ENCODE measurements around the gene CNOT4. TPM values are rescaled to one million over a fixed set of nuclear protein-coding genes. Genes with fewer than 3 reads are reported as not detected.

CNOT4 gene
- total and polyA plus RNA-seq, 2 of the 4 experiments (the other 2 are of a cell fraction) = 7.0 to 8.1 TPM

GRCh38 chr7:135389971-135390370 lies 119.9 kb downstream of the CNOT4 start:
- no peaks in the 10 kb centered on the region for H3K9me3 ChIP-seq (ENCODE audit: control insufficient read depth, insufficient read depth, low read length)
- no CpG with 5 or more reads among the region's 3 CpGs for WGBS, 2 experiments (ENCODE audit: extremely low coverage in 2 of 2, insufficient read length in 1 of 2)
- TF ChIP-seq RFX5 (IDR thresholded peaks at IDR 0.05; ENCODE audit: low read depth, low read length) = no peak
- TF ChIP-seq MAFK (IDR thresholded peaks at IDR 0.05; ENCODE audit: low read depth, low read length) = no peak
- TF ChIP-seq, protein P1, sequence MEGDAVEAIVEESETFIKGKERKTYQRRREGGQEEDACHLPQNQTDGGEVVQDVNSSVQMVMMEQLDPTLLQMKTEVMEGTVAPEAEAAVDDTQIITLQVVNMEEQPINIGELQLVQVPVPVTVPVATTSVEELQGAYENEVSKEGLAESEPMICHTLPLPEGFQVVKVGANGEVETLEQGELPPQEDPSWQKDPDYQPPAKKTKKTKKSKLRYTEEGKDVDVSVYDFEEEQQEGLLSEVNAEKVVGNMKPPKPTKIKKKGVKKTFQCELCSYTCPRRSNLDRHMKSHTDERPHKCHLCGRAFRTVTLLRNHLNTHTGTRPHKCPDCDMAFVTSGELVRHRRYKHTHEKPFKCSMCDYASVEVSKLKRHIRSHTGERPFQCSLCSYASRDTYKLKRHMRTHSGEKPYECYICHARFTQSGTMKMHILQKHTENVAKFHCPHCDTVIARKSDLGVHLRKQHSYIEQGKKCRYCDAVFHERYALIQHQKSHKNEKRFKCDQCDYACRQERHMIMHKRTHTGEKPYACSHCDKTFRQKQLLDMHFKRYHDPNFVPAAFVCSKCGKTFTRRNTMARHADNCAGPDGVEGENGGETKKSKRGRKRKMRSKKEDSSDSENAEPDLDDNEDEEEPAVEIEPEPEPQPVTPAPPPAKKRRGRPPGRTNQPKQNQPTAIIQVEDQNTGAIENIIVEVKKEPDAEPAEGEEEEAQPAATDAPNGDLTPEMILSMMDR (conservative IDR thresholded peaks at IDR 0.05; ENCODE audit: low read depth, low read length) = no peak
- no peak for TF ChIP-seq FOS (IDR thresholded peaks at IDR 0.05; ENCODE audit: low read depth, low read length)
- TF ChIP-seq MXI1 (IDR thresholded peaks at IDR 0.05; ENCODE audit: borderline replicate concordance, low read depth, low read length) = no peak
- no peak for TF ChIP-seq CEBPB (IDR thresholded peaks at IDR 0.05; ENCODE audit: low read depth, low read length)
- TF ChIP-seq RCOR1 (IDR thresholded peaks at IDR 0.05; ENCODE audit: insufficient replicate concordance, low read length) = no peak
- no peak for TF ChIP-seq NFE2L2 (IDR thresholded peaks at IDR 0.05; ENCODE audit: low read depth, low read length)
- H4K8ac ChIP-seq (ENCODE audit: low read depth in 2 of 2, low read length in 2 of 2) = no peak overlapping the region
- no peak overlapping the region for H2BK15ac ChIP-seq (ENCODE audit: low read depth, low read length)
- no peaks in the 10 kb centered on the region; the same call in 1 of the 2 replicates for H4K20me1 ChIP-seq (ENCODE audit: insufficient read depth, low read length)
- H3K36me3 ChIP-seq (ENCODE audit: control insufficient read depth, insufficient read depth, low read length) = peaks cover 10% of the 10 kb centered on the region
- H3K4ac ChIP-seq (ENCODE audit: low read depth, low read length) = no peak overlapping the region
- no peak overlapping the region for H2BK120ac ChIP-seq (ENCODE audit: low read depth, low read length)
- POLR2A ChIA-PET (ENCODE audit: unreplicated experiment) = no interaction called here
- dilution Hi-C loops (cut with HindIII; ENCODE audit: low sequenced_read_pairs, unreplicated experiment) = no loop called here
- no peak overlapping the region for H3K18ac ChIP-seq (ENCODE audit: low read depth, low read length)
- no peak overlapping the region for H3K4me2 ChIP-seq (ENCODE audit: low read depth, low read length)
- no peaks in the 10 kb centered on the region for H3K27me3 ChIP-seq (ENCODE audit: control insufficient read depth, insufficient read depth, low read length)
- no TSS peak for BruUV-seq (replicated peaks)
- H2AFZ ChIP-seq (replicated peaks; ENCODE audit: low read length, poor library complexity) = no peak overlapping the region
- H3K4me1 ChIP-seq (ENCODE audit: control insufficient read depth, insufficient read depth, low read length) = peaks cover 4% of the 10 kb centered on the region; the same call in 1 of the 2 replicates
- H3K23ac ChIP-seq (ENCODE audit: low read depth, low read length) = no peak overlapping the region
- peaks cover 13 to 16% of the 10 kb centered on the region in 2 experiments; a peak in 3 of 4 replicates for H3K79me1 ChIP-seq (ENCODE audit: low read depth in 1 of 2, low read length in 2 of 2)
- no peak overlapping the region for H2AK5ac ChIP-seq (ENCODE audit: low read depth, low read length)
- H4K91ac ChIP-seq (ENCODE audit: insufficient read depth, low read depth, low read length) = no peak overlapping the region
- H3K56ac ChIP-seq (ENCODE audit: extremely low read depth, insufficient read depth, low read length) = no peak overlapping the region
- in situ Hi-C loops (cut with MboI; ENCODE audit: low sequenced_read_pairs) = no loop called here
- DNase-seq (no peak), ATAC-seq (ENCODE audit: low read depth) (no peak)
- H3K14ac ChIP-seq (replicated peaks; ENCODE audit: low read depth, low read length) = no peak overlapping the region
- H3K9me1 ChIP-seq (ENCODE audit: insufficient read depth, low read length) = peaks cover 11% of the 10 kb centered on the region; the same call in 1 of the 2 replicates
- no peak overlapping the region for H3K4me3 ChIP-seq (ENCODE audit: insufficient read depth, low read depth, low read length)
- intact Hi-C loops (cut with micrococcal nuclease) = no loop called here
- no peak overlapping the region for H2BK5ac ChIP-seq (ENCODE audit: low read depth, low read length, poor library complexity, severe bottlenecking)
- no peak overlapping the region for H2BK20ac ChIP-seq (ENCODE audit: low read depth, low read length)
- CTCF ChIA-PET = no interaction called here
- no peak overlapping the region for H3K27ac ChIP-seq (ENCODE audit: insufficient read depth, low read length)
- no peak overlapping the region for H2AK9ac ChIP-seq (replicated peaks; ENCODE audit: low read depth, low read length, poor library complexity)
- no peak overlapping the region for H4K5ac ChIP-seq (ENCODE audit: low read depth, low read length)
- no peak overlapping the region for H3K9ac ChIP-seq (ENCODE audit: low read depth, low read length)

All from IMR-90 (cell line).